SU-DHL-6 (cell line): ENCODE measurements around the gene NPAS3.

Source experiments
- EZH2phosphoT487 ChIP-seq: fragments of 200-600 bp; sonication (generic), shearing (Covaris generic); conservative IDR thresholded peaks from 2 replicates; pipeline ENCODE4 v1.6.1; 2018; ENCODE audit warnings: mild to moderate bottlenecking, antibody characterized with exemption, low read length, moderate library complexity, mixed read lengths
- TF ChIP-seq, protein P1 (sequence below): fragments of 200-600 bp; sonication (generic); IDR thresholded peaks from one replicate; pipeline ENCODE4 v1.5.1; 2017; ENCODE audit warnings: antibody characterized with exemption, mild to moderate bottlenecking, low read length, moderate library complexity; ENCODE audit not compliant: insufficient read depth, poor library complexity, severe bottlenecking

DNA sequence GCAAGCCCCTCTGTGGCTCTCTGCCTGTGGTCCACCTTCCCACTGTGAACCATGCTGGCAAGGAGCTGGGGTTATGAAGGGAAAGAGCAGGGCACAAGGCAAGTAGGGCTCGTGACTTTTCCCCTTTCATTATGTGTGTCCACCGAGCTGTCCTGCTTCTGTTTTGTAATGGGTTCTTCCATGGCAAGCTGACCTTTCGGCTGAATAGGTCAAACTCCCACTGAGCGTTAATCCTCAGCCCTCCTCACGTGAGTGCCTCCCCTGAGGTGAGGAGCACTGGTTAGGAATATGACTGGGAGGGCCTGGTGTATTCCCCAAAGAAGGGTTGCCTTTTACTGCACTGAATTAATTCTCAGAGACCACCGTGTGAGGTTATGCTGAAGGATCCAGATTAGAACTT lies 424.3 kb downstream of the NPAS3 start:
- TF ChIP-seq, protein P1, sequence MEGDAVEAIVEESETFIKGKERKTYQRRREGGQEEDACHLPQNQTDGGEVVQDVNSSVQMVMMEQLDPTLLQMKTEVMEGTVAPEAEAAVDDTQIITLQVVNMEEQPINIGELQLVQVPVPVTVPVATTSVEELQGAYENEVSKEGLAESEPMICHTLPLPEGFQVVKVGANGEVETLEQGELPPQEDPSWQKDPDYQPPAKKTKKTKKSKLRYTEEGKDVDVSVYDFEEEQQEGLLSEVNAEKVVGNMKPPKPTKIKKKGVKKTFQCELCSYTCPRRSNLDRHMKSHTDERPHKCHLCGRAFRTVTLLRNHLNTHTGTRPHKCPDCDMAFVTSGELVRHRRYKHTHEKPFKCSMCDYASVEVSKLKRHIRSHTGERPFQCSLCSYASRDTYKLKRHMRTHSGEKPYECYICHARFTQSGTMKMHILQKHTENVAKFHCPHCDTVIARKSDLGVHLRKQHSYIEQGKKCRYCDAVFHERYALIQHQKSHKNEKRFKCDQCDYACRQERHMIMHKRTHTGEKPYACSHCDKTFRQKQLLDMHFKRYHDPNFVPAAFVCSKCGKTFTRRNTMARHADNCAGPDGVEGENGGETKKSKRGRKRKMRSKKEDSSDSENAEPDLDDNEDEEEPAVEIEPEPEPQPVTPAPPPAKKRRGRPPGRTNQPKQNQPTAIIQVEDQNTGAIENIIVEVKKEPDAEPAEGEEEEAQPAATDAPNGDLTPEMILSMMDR, result no peak
- TF ChIP-seq EZH2phosphoT487, result no peak
